Astrocyte of the cerebellum (primary cell): ENCODE results near the gene PAWR.

Source experiments
- DNase-seq: peaks from one replicate; pipeline ENCODE4 v3.0.0-alpha.2; 2011; ENCODE audit warnings: low read depth
- H3K4me3 ChIP-seq: 2 replicates; pipeline ENCODE4 v1.5.1; 2011; ENCODE audit warnings: mild to moderate bottlenecking, low read depth, low read length, moderate library complexity
- in situ Hi-C: cut with HindIII; loops from 2 replicates; pipeline ENCODE4 v1.10.0; 2017; ENCODE audit warnings: low sequenced_read_pairs
- TF ChIP-seq, protein P1 (sequence below): IDR thresholded peaks from 2 replicates; pipeline ENCODE4 v1.5.1; 2012; ENCODE audit warnings: low read length, low read depth, moderate library complexity, mild to moderate bottlenecking; ENCODE audit errors: missing control alignments

Gene PAWR

DNA sequence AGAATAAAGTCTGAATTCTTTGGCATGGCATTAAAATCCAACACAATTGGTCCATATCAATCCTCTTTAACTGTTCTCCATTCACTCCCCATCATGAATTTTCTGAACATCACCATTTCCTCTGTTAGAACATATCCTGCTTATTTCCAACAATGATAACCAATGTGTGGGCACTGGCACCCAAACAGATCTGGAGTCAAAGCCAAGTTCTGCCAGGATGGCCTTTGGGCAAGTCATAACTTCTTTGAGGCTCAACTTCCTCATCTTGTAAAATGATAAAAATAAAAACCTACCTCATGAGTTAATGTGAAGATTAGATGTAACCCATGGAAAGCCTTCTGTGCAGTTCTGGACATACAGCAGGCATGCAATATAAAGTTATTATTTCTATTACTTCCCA, 12.5 kb downstream of the PAWR start:
- TF ChIP-seq, protein P1, sequence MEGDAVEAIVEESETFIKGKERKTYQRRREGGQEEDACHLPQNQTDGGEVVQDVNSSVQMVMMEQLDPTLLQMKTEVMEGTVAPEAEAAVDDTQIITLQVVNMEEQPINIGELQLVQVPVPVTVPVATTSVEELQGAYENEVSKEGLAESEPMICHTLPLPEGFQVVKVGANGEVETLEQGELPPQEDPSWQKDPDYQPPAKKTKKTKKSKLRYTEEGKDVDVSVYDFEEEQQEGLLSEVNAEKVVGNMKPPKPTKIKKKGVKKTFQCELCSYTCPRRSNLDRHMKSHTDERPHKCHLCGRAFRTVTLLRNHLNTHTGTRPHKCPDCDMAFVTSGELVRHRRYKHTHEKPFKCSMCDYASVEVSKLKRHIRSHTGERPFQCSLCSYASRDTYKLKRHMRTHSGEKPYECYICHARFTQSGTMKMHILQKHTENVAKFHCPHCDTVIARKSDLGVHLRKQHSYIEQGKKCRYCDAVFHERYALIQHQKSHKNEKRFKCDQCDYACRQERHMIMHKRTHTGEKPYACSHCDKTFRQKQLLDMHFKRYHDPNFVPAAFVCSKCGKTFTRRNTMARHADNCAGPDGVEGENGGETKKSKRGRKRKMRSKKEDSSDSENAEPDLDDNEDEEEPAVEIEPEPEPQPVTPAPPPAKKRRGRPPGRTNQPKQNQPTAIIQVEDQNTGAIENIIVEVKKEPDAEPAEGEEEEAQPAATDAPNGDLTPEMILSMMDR = no peak
- in situ Hi-C loops = no loop called here
- H3K4me3 ChIP-seq = no peak overlapping the region
- DNase-seq = no peak

DNA sequence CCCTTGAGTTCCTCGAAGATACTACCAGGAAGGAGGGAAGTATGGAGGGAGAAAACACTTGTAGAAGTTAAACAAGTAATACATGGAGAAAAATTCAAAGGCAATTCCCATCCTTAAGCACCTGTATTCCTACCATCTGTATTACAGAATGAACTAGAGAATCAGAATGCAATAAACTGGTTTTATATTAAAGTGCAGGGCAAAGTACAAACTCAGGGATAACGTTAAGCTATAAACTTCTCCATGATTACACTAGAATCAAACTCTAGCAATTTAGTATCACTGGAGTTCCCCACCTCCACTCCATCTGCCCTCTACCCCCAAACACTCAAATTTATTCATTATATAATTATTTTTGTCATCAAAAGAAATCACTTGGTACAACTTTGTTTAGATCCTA, 13.1 kb downstream of the PAWR start:
- in situ Hi-C loops = no loop called here
- TF ChIP-seq, protein P1 = no peak
- no peak overlapping the region for H3K4me3 ChIP-seq
- no peak for DNase-seq

DNA sequence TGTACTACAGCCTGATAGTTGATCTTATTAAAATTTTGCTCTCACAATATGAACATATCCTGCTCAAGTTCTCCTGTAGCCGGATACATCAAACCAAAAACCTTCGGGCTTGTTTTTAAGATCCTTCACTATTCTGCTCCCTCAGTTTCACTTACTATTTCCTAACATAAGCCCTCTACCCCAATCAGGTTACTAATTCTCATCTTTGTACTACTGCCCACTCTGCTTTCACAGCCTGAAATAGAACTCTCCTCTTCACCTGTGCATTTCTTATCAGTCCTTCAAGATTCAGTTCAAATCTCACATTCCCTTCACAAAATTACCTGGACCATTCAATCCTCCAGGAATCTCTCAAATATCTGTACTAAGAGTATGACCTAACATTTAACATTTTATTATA, 14.2 kb downstream of the PAWR start:
- DNase-seq = no peak
- TF ChIP-seq, protein P1 = no peak
- no peak overlapping the region for H3K4me3 ChIP-seq
- in situ Hi-C loops = no loop called here

DNA sequence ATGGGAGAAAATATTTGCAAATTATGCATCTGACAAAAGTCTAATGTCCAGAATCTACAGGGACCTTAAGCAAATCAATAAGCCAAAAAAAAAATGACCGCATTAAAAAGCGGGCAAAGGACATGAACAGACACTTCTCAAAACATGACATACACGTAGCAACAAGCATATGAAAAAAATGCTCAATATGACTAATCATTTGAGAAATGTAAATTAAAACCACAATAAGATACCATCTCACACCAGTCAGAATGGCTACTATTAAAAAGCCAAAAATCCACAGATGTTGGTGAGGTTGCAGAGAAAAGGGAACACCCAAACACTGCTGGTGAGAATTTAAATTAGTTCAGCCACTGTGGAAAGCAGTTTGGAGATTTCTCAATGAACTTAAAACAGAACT, 16.1 kb downstream of the PAWR start:
- in situ Hi-C loops = no loop called here
- H3K4me3 ChIP-seq = no peak overlapping the region
- TF ChIP-seq, protein P1 = no peak
- peak; percentile 42 for DNase-seq

DNA sequence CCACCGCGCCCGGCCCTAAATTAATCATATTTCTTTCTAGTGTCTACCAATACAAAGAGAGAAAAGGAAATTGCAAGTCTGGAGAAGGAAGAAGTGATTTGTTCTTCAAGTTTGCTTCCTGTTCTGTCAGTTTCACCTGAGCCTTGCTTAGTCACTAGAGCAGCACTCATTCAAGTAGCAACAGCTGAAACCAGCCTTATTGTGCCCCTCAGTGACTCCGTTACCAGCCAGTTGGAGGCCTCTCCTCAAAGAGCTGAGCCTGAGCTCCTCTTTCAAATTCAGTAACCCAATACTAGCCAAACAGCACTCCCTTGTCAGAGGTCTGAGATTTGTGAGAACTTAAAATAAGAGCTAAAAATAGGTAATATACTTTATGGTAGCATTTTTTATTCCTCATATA, 17.4 kb downstream of the PAWR start:
- H3K4me3 ChIP-seq = no peak overlapping the region
- in situ Hi-C loops = no loop called here
- no peak for DNase-seq

DNA sequence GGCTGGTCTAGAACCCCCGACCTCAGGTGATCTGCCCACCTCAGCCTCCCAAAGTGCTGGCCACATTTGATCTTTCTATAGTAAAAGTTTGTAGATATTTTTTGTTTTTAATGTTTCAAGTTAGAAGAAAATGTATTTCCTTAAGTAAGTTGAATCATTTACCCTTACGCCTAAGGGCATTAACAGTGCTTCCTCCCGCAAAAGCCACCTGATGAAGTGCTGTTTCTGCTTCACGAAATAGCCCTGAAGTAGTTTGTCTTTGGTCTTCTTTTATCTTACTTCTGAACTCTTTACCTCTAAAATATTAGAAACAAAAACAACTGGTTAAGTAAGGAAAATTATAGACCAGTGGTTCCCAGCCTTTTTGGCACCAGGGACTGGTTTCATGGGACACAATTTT, 22.7 kb downstream of the PAWR start:
- TF ChIP-seq, protein P1 = no peak
- no peak overlapping the region for H3K4me3 ChIP-seq
- DNase-seq = no peak
- in situ Hi-C loops = no loop called here

More for the DNA sequence above, 17.4 kb downstream of the PAWR start:
- TF ChIP-seq, protein P1 = no peak

DNA sequence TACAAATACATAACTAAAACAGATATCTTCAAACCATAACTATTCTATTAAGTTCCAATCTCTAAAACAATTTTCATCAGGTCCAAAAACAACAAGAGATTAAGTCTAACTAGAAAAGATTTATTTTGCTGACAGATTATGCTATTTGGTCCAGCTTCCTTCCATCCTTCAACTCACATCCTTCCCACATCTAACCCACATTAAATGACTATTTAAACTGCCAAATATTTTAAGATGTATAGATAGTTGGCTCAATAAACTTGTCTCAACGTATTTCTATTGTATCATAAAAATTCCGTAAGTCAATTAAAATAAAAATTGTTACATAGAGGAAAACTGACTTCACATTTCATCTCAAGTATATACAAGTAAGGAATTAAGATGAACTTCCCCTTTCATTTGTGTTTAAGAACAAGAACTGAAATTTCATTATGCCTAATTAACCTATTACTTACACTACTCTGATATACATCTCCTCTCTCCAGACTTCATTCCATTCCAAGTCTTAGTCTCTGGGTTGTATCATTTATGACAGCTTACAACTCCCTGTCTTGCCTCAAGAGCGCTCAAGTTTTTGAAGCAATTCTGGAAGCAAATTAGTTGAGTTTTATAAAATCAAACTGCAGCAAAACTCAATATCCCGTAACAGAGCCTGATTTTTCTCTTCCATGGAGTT, 25.4 kb downstream of the PAWR start:
- TF ChIP-seq, protein P1 = no peak
- no peak for DNase-seq
- H3K4me3 ChIP-seq = no peak overlapping the region

More for the DNA sequence above, 25.4 kb downstream of the PAWR start:
- in situ Hi-C loops = no loop called here
